Keratinocyte (primary cell): ENCODE measurements around the gene FBXL17.

Experiments used
- EZH2 ChIP-seq: IDR thresholded peaks from one replicate; pipeline ENCODE4 v1.6.1; 2012; ENCODE audit warnings: inconsistent platforms, mild to moderate bottlenecking, low read length, moderate library complexity
- TF ChIP-seq, protein P1 (sequence below), 3 experiments: IDR thresholded peaks in 1 of 3; conservative IDR thresholded peaks in 1 of 3; optimal IDR thresholded peaks in 1 of 3; 2 replicates in 2 of 3; 3 replicates in 1 of 3; pipeline versions ENCODE3 to v1.5.1; 2011; ENCODE audit warnings: low read length in 3 of 3, mild to moderate bottlenecking in 3 of 3, moderate library complexity in 2 of 3, control low read depth in 1 of 3, inconsistent platforms in 1 of 3; ENCODE audit not compliant: insufficient read depth in 2 of 3; ENCODE audit errors: extremely low read depth in 1 of 3

DNA sequence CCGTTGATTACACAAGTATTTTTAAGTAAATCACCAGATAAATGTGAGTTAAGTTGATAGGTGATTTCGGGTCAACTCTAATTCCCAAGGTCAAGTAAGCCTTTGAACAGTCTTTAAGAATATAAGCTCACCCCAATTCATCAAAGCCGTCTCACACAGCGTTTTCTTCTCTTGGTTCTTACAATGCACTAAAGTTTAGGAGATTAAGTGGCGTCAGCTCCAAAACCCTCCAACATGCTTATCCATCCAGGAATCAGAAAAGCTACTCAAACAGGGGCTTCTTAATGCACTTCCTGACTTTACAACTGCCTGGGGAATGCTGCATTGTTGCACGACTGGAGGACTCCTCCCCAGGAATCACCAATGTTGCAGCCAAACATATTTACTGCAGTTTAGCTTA is 505.0 kb downstream of the FBXL17 start:
- TF ChIP-seq, protein P1, sequence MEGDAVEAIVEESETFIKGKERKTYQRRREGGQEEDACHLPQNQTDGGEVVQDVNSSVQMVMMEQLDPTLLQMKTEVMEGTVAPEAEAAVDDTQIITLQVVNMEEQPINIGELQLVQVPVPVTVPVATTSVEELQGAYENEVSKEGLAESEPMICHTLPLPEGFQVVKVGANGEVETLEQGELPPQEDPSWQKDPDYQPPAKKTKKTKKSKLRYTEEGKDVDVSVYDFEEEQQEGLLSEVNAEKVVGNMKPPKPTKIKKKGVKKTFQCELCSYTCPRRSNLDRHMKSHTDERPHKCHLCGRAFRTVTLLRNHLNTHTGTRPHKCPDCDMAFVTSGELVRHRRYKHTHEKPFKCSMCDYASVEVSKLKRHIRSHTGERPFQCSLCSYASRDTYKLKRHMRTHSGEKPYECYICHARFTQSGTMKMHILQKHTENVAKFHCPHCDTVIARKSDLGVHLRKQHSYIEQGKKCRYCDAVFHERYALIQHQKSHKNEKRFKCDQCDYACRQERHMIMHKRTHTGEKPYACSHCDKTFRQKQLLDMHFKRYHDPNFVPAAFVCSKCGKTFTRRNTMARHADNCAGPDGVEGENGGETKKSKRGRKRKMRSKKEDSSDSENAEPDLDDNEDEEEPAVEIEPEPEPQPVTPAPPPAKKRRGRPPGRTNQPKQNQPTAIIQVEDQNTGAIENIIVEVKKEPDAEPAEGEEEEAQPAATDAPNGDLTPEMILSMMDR (optimal IDR thresholded peaks at IDR 0.05 in 1 of 3, IDR thresholded peaks at IDR 0.05 in 1 of 3, conservative IDR thresholded peaks at IDR 0.05 in 1 of 3; ENCODE audit: extremely low read depth in 1 of 3, insufficient read depth in 2 of 3, low read length in 3 of 3), result no peak
- TF ChIP-seq EZH2, result no peak
